ENCODE measurements around the gene AGAP5.

The AGAP5 gene

DNA sequence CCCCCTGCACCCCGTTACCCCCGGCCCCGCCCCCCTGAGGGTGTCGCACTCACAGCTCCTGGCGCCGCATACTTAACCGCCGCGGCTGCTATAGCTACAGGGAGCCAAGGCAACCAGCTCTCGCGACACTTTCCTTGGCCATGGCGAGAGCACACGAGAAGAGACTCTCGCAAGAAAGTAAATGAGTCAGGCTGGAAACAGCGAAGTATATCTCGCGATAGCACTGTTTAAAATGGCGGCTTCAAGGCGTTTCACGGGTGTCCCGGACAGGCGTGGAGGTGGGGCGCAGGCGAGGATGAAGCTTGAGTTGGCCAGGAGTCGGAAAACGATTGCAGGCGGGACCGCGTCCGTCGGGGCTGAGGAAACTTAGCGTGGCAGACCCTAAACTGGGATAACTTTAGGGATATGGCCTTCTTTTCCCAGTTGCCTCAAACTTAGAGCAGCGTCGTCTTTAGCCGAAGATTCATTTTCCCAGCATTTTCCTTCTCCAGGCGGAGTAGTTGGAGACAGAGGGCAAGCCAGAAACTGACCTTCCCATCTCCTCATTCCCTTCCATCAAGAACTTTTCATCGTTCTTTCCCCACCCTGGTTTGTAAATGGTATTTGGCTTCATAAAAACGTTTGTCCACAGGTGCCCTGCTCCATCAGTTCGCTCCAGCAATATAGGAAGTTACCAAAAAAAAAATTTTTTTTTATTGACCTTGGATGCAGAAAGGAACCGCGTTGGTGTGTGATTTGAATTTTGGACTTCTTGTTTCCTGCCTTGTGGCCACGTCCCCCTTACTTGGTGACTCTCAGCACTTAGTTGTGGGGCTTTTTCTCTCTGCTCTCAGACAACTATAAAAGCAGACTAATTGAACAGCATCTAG lies 71.8 kb downstream of the AGAP5 start:
- DNase-seq (ENCODE audit: low read depth), result peak; percentile 96

DNA sequence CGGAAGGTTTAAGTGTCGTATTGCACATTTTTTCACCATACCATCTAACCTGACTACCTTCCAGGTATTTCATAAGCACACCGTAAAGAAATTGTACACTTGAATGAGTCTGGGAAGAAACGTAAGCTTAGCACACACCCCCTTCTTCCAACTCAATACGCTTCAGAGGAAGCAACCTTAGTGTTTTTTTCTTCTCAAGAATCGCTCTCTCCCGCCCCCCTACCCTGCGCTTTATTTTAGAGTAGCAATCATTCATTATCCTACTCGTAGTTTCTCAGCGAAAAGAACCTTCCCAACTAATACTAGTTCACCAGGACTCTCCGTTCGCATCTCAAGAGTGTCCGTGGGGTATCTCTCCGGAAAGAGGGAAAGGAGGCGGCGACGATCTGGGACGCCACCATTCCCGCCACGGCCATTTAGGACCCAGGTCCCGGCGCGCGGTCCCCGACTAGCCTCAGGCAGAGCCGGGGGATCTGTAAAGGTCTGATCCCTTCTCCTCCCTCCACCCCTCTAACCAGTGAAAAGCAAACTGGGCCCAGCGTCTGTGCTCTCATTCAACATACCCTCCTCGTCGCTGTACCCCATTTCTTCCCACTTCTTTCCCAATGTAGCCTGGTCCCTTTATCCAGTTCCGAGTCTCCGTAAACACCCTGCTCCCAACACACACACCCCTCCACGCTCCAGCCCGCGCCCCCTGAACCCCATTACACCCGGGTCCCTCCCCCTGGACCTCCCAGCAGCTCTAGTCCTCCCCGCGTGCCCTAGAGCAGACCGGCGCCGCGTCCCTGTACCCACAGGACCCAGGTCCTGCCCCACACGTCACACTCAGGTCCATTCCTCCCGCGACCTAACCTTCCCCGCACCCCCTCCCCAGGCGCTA lies 72.7 kb downstream of the AGAP5 start:
- DNase-seq (ENCODE audit: low read depth), result peak; percentile 34

All from amniotic epithelial cell (primary cell).